ENCODE measurements around the gene LEKR1.

- TF ChIP-seq ZNF704 (CRISPR knock-in tag; IDR thresholded peaks at IDR 0.05; ENCODE audit: borderline replicate concordance) (no peak), CTCF (CRISPR knock-in tag; IDR thresholded peaks at IDR 0.05) (no peak), MEIS2 (CRISPR knock-in tag; IDR thresholded peaks at IDR 0.05) (no peak), NFYB (CRISPR knock-in tag; IDR thresholded peaks at IDR 0.05) (no peak), JUN (CRISPR knock-in tag; IDR thresholded peaks at IDR 0.05) (no peak), ZBTB33 (CRISPR knock-in tag; IDR thresholded peaks at IDR 0.05) (no peak), SALL1 (CRISPR knock-in tag; IDR thresholded peaks at IDR 0.05) (no peak), SP4 (CRISPR knock-in tag; IDR thresholded peaks at IDR 0.05) (no peak)
Measured at GRCh38 chr3:156792536-156792935, 33.6 kb upstream of the LEKR1 start.
